HFF-Myc (cell line): ENCODE data around the gene LTBP1.
"Not testable (repeated sequence)": the region's sequence is repeated elsewhere in the genome, so short reads cannot be mapped to it uniquely, and the experiment has no call there.

Source experiments
- DNase-seq: peaks from one replicate; pipeline ENCODE4 v3.0.0-alpha.2; 2011; ENCODE audit warnings: low read depth; ENCODE audit errors: extremely low read depth
- H3K4me3 ChIP-seq: replicated peaks from 2 replicates; pipeline ENCODE4 v1.5.1; 2011; ENCODE audit warnings: low read depth, mild to moderate bottlenecking, control low read depth, low read length
- CTCF ChIP-seq: IDR thresholded peaks from 2 replicates; pipeline ENCODE4 v1.5.1; 2012; ENCODE audit warnings: mild to moderate bottlenecking, low read depth, low read length, control low read depth; ENCODE audit errors: missing control alignments

Gene LTBP1

GRCh38 chr2:32962690-32963089 lies 15.9 kb downstream of the LTBP1 start:
- no peak for DNase-seq
- TF ChIP-seq CTCF, result no peak
- no peak overlapping the region for H3K4me3 ChIP-seq

GRCh38 chr2:32963941-32964340 lies 17.2 kb downstream of the LTBP1 start:
- DNase-seq, result no peak
- TF ChIP-seq CTCF, result no peak
- H3K4me3 ChIP-seq, result no peak overlapping the region

- no peak for DNase-seq
- no peak overlapping the region for H3K4me3 ChIP-seq
- no peak for TF ChIP-seq CTCF
Measured at GRCh38 chr2:32965523-32966171, 18.9 kb downstream of the LTBP1 start.

GRCh38 chr2:32969444-32970162 lies 22.9 kb downstream of the LTBP1 start:
- no peak overlapping the region for H3K4me3 ChIP-seq
- TF ChIP-seq CTCF, result no peak
- no peak for DNase-seq

GRCh38 chr2:32973772-32974171 lies 27.0 kb downstream of the LTBP1 start:
- not testable (repeated sequence) for DNase-seq, H3K4me3 ChIP-seq

GRCh38 chr2:32976409-32977063 lies 29.8 kb downstream of the LTBP1 start:
- no peak for DNase-seq
- TF ChIP-seq CTCF, result no peak
- no peak overlapping the region for H3K4me3 ChIP-seq

GRCh38 chr2:32977228-32977758 lies 30.5 kb downstream of the LTBP1 start:
- DNase-seq, result no peak
- TF ChIP-seq CTCF, result no peak
- no peak overlapping the region for H3K4me3 ChIP-seq
